ENCODE measurements around the gene C6orf15.
"Not testable (repeated sequence)": the region's sequence is repeated elsewhere in the genome, so short reads cannot be mapped to it uniquely, and the experiment has no call there.

C6orf15 gene

DNA sequence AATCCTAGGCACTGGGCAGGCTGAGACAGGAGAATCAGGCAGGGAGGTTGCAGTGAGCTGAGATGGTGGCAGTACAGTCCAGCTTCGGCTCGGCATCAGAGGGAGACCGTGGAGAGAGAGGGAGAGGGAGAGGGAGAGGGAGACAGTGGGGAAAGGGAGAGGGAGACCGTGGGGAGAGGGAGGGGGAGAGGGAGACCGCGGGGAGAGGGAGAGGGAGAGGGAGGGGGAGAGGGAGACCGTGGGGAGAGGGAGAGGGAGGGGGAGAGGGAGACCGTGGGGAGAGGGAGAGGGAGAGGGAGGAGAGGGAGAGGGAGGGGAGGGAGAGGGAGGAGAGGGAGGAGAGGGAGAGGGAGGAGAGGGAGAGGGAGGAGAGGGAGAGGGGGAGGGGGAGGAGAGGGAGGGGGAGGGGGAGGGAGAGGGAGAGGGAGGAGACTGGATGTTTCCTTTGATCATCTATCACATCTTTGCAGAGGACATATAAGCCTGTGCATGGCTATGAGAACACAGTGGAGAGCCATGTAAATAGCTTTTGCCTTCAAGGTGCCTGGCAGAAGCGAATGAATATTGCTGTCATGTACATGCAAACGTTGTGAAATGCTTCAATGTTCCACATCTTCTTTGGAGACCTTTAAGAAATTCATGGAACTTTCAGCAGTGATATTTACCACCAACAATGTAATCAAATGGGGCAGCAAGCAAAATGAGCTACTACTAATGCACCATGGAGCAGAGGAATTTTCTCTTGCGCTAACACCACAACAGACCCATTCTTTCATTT, 44.3 kb downstream of the C6orf15 start:
- not testable (repeated sequence) for DNase-seq (ENCODE audit: low read depth)

DNA sequence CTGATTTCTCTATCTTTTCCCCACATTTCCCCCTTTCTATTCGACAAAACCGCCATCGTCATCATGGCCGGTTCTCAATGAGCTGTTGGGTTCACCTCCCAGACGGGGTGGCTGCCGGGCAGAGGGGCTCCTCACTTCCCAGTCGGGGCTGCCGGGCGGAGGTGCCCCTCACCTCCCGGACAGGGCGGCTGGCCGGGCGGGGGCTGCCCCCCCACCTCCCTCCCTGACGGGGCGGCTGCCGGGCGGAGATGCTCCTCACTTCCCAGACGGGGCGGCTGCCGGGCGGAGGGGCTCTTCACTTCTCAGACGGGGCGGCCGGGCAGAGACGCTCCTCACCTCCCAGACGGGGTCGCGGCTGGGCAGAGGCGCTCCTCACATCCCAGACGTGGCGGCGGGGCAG, 45.3 kb downstream of the C6orf15 start:
- DNase-seq (ENCODE audit: low read depth): not testable (repeated sequence)

DNA sequence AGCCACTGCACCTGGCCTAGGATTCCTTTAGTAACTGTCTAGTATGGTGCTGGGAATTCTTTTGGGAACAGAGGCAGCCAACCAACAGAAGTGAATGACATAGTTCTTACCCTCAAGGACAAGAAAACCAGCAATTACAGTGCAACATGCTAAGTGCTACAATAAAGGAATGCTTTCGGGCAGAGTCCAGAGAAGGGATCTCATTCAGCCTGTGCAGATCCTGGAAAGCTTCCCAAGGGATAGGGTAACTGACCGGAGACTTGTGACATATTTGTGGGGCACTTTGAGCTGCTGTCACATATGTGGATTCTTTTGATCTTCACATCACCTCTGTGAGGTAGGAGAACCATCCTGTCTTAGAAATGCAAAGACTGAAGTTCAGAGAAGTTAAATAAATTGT, 46.8 kb downstream of the C6orf15 start:
- no peak for DNase-seq (ENCODE audit: low read depth)

DNA sequence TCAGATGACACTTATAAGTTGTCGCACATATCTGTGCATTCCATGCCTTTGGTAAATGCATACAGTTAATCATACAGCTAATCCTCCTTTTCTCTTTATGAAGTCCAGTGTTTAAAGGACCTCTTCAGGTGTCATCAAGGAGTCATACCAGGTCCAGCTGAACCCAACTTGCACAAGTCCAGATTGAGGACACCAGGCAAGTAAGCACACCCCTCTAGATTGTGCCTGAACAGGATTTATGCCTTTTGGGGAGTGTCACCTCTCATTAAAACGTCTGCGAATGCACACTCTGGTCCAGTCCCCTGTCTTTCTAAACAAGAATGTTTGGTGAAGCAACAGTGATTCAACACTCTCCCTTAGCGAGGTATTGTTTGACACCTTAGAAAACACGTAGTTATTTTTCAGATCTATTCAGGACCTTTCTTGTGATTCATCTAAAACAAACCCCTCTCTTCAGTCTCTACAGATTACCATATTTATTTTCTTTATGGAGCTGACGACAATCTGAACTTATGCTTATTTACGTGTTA, 48.4 kb downstream of the C6orf15 start:
- DNase-seq (ENCODE audit: low read depth): no peak

Data from T-helper 22 cell (primary cell).